NCI-H1436 treated with DMSO at 0.1 percent for 48 hours (cell line): ENCODE measurements around the gene RIOK3.
"Not testable (repeated sequence)": the region's sequence is repeated elsewhere in the genome, so short reads cannot be mapped to it uniquely, and the experiment has no call there.

Experiments used
- DNase-seq: peaks from one replicate; lab custom pipeline; 2025; lab: John Stamatoyannopoulos, UW

RIOK3 gene

DNA sequence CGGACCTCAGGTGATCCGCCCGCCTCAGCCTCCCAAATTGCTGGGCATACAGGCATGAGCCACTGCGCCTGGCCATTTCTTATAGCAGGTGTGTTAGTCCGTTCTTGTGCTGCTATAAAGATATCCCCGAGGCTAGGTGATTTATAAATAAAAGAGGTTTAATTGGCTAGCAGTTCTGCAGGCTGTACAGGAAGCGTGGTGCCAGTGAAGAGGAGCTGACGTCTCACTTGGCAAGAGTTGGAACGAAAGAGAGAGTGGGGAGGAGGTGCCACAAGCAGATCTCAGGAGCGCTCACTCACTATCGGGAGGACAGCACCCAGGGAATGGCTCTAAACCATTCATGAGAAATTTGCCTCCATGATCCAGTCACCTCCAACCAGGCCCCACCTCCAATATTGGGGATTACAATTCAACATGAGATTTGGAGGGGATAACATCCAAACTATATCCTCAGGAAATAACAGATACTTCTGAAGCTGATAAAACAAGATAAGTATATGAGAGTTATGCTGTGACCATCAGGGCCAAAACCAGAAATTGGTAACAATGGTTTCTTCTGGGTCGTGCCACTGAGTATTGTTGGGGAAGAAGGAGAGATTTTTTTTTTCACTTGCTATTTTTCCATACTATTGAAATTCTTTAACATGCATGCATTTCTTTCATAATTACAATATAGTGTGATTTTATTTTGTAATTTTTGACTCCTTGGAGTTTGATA is 42.8 kb downstream of the RIOK3 start:
- DNase-seq = peak; percentile 78

DNA sequence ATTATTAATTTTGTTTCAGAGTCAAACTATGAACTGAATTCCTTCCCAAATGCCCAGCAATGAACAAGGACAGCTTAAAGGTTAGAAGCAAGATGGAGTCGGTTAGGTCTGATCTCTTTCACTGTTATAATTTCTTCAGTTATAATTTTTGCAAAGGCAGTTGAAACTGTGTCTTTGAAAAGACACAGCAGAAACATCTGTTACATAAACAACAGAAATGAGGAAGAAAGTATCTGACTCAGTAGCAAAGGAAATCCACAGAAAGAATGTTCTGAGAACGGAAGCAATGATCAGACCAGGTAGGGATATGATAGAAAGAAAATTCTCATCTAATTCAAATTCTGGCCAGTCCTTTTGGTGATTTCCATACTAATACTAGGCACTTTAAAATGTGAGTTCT is 45.0 kb downstream of the RIOK3 start:
- DNase-seq = no peak

DNA sequence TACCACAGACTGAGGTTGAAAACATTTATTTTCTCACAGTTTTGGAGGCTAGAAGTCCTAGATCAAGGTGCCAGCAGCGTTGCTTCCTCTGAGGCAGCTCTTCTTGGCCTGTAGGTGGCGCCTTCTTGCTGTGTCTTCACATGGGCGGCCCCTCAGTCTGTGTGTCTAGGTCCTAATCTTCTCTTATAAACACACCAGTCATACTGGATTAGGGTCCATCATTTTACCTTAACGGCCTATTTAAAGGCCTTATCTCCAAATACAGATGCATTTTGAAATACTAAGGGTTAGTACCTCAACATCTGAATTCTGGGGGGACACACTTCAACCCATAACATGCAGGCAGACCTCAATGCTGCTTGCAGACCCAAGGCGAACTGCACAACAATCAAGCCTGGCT is 45.8 kb downstream of the RIOK3 start:
- peak; percentile 1 for DNase-seq

DNA sequence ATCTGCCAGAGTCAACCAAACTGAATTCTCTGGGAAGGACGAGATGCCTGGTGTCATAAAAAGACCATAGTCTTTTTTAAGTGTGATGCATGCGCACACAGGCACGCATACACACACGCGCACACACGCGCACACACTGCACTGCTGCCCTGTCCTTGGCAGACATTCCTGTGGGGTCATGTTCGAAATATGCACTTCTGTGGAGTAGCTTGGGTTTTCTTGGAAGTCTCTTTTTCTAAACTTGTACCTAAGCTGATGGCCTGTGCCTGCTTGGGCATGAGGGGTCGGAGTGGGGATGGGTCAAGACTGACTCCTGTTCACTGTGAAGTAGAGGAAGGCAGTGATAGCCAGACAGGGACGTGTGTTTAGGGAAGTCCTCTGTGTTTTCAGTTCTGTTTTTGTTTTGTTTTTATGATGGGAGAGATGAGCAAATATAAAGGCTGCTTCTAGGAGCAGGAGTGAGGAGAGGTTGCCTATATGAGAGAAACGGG is 46.2 kb downstream of the RIOK3 start:
- DNase-seq = no peak

DNA sequence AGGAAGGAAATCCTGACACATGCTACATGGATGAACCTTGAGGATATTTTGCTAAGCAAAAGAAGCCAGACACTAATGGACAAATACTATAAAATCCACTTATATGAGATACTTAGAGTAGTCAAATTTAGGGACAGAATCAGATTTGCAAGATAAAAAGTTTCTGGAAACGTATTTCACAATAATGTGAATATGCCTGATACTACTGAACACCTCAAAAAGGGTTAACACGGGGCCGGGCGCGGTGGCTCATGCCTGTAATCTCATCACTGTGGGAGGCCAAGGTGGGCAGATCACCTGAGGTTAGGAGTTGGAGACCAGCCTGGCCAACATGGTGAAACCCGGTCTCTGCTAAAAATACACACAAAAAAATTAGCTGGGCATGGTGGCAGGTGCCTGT is 48.5 kb downstream of the RIOK3 start:
- DNase-seq = no peak

DNA sequence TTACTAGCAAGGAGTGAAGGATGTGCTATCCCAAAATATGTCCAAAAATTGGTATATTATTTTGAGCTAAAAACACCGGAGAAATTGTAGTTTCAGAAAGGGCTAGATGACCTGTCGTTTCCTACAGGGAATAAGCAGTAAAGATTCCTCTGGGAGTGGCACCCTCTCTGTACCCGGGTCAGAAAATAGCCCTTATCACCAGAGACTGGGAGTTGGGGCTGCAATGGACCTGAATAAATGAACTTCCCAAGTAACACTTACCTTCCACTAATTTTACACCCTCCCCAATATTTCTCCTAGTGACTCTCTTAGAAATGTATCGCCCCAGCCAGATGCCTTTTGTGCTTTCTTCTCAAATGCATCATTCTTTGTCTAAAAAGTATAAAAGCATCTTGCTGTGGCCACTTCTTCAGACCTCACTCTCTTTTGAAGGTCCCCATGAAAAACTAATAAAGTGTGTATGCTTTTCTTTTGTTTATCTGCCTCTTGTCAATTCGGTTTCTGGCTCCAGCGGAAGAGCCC is 49.5 kb downstream of the RIOK3 start:
- no peak for DNase-seq

DNA sequence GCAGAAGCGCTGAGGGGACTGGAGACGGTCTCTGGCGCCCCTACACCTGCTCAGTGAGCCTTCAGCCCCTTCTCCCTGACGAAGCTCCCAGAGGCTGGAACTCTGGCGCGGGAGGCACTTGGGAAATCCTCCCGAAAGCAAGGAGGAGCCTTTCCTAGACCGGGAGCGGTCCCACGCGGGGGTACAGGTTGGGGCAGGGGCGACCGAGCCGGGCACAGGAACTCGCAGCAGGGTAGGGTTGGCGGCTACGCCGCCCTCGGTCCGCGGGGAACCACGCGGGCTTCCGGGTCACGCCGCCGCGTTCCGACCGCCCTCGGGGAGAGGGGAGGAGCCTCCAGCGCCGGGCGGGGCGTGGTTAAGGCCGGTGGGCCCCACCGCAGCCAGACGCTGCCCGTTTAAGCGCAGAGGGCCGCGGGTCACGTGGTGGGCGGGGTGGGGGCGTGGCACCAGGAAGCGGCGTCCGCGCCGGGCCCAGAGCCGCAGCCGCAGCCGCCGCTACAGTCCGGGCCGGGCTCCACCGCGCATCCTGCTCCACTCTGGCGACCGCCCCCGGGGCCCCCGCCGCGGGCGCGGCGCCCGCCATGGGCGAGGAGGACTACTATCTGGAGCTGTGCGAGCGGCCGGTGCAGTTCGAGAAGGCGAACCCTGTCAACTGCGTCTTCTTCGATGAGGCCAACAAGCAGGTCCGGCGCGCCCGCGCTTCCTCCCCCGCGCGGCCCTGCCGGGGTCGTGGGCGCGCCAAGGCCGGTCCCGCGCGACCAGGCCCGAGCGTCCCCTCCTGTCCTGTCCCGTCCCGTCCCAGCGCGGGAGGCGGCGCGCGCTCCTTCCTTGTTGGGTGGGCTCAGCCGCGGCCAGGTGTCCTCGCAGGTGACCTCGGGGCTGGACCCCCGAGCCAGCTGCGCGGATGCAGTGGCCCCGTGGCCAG is 50.2 kb downstream of the RIOK3 start, which contains the start of gene RMC1:
TSS of gene RMC1 (plus strand) at position 474 of the 925 bp plus-strand sequence. CDS start at position 582, 108 bp downstream.
- peak; percentile 30 for DNase-seq

DNA sequence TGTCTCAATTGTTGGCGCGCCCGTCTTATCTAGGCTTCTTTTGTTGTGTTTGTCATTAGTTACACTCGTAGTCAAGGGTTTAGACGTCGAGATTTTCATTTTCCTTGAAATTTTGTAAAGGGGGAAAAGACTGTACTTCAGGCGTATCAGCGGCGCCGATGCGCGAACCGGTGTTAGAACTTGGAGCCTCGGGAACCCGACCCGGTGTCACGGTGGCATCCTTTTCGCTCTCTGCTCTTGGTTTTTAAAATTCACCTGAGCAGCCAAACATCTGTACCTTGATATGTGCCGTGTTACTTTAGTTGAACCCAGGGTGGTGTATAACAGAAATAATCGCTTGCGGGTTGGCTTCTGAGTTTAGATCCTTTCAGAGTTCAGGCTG is 50.9 kb downstream of the RIOK3 start:
- DNase-seq = no peak

DNA sequence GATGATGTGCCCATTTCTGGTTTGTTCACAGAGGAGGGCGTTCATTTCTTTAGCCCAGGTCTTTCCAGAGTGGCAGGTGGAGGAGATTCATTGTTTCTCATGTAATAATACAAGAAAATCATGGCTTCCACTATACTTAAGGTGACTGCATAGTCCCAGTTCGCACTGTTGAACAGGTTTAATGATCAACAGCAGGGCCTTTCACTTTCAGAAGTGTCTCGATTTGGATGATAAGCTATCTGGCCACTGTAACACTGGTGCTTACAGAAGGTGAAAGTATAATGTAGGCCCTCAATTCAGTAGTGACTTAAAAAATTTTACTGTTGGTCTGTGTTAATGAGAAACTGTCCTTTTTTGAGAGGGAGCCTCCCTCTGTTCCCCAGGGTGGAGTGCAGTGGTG is 51.6 kb downstream of the RIOK3 start:
- DNase-seq = no peak

DNA sequence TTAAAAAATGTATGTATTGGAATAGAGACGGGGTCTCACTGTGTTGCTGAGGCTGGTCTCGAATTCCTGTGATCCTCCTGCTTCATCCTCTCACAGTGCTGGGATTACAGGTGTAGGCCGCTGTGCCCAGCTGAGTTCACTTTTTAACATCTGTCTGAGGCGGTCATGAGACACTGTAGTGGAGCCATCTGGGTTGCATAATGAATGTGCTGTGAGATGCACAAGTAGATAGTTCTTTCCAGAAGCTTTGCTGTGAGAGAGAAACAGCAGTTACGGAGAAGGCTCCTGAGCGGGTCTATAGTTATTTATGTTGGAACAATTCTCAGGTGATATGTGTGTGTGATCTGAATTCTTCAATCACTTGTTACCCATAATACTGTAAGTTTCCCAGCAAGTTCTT is 53.3 kb downstream of the RIOK3 start:
- no peak for DNase-seq

DNA sequence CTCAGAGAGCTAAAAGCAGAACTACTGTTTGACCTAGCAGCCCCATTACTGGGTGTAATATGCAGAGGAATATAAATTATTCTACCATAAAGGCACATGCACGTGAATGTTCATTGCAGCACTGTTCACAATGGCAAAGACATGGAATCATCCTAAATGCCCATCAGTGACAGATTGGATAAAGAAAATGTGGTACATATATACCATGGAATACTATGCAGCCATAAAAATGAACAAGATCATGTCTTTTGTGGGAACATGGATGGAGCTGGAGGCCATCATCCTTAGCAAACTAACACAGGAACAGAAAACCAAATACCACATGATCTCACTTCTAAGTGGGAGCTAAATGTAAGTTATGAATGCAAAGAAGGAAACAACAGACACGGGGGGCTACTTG is 57.8 kb downstream of the RIOK3 start:
- not testable (repeated sequence) for DNase-seq

DNA sequence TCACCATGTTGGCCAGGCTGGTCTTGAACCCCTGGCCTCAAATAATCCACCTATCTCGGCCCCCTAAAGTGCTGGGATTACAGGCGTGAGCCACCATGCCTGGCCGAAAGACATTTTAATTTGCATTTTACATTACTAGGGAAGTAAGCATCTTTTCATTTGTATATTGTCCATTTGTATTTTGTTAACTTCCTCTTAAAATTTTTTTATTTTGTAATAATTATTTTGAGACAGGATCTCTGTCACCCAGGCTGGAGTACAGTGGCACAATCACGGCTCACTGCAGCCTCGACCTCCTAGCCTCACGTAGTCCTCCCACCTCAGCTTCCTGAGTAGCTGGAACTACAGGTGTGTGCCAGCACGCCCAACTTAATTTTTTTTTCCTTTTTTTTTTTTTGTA is 59.1 kb downstream of the RIOK3 start:
- not testable (repeated sequence) for DNase-seq

DNA sequence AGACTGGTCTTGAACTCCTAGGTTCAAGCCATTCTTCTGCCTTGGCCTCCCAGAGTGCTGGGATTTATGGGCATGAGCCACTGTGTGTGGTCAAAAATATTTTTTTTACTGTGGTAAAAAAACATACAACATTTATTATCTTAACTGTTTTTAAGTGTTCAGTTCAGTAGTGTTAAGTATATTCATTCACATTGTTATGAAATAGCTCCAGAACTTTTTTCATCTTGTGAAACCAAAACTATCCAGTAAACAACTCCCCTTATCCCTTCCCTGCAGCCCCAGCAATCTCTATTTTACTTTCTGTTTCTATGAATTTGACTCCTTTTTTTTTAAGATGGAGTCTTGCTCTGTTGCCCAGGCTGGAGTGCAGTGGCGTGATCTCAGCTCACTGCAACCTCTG is 59.6 kb downstream of the RIOK3 start:
- DNase-seq = no peak

DNA sequence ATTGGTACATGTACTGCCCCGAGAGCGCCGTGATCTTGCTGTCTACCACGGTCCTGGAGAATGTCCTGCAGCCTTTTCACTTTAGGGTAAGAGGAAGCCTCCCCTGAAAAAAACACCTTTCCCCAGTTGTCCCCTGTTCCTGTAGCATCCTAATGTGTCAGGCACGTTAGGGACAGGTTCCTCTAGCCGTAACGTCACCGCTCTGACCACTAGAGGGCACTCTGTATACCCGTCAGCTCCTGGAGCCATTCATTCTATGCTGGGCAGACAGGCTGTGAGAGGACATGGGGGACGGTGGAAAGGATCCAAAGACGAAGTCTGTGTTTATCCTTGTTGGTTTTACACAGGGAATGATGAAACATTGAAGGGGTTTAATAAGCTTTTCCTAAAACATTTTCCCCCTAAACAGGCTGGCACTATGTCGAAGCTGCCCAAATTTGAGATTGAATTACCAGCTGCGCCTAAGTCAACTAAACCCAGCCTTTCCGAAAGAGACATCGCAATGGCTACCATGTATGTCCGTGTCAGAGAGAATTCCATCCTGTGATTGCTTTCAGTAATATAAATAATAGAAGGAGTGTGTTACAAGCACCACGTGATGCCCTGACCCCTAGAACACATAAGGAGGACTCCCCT is 62.9 kb downstream of the RIOK3 start:
- peak; percentile 45 for DNase-seq

DNA sequence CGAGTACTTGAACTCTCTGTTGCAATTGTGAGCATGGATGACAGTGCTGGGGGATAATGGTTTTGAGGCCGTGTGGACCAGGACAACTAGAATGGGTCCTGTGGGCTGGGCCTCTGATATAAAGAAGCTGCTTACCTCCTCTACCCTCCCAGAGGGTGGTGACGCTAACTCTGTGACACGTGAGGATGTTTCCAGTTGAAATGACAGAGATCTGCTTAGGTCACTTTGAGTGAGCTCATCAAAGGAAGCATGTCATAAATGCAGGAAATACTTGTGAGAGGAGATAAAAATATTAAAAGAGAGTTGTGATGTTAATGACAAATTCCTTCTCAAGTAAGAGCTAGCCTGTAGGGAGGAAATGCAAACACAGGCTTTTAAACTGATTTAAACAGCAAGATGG is 66.6 kb downstream of the RIOK3 start:
- no peak for DNase-seq

DNA sequence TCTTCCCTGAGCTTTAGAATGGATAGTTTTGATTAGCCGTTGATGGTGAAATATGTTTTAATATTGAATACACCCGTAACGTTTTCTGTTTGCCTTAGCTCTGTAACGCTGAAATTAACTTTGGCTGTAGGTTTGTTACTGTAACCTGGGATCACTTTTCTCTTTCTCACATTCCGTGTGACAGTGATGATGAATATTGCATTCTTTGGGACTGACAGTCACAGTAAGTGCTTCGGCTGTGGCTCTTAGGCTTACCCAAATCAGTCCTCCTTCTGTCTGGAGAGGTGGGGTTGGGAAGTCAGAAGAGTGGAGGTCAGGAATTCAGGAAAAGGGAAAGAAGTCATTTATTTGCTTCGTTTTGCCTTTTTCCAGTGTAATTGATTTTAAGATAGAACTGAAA is 68.2 kb downstream of the RIOK3 start:
- no peak for DNase-seq

DNA sequence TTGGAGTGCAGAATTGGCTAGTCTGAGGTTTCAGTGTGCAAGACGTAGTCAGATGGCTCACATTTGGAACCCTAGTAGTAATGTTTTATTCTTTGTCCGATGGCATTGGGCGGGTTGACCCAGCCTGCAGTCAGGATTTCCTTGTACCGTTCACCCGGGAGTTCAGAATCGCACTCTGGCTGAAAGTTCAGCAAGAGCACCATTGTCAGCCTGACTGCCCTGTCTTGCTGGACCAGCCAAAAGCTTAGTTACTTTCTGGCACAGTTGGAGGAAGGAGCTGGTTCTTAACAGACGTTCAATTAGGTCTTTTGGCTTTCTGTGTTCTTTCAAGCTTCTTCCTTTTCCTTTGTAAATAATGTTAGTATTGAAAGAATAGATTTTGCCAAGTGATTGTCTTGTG is 68.8 kb downstream of the RIOK3 start:
- no peak for DNase-seq

DNA sequence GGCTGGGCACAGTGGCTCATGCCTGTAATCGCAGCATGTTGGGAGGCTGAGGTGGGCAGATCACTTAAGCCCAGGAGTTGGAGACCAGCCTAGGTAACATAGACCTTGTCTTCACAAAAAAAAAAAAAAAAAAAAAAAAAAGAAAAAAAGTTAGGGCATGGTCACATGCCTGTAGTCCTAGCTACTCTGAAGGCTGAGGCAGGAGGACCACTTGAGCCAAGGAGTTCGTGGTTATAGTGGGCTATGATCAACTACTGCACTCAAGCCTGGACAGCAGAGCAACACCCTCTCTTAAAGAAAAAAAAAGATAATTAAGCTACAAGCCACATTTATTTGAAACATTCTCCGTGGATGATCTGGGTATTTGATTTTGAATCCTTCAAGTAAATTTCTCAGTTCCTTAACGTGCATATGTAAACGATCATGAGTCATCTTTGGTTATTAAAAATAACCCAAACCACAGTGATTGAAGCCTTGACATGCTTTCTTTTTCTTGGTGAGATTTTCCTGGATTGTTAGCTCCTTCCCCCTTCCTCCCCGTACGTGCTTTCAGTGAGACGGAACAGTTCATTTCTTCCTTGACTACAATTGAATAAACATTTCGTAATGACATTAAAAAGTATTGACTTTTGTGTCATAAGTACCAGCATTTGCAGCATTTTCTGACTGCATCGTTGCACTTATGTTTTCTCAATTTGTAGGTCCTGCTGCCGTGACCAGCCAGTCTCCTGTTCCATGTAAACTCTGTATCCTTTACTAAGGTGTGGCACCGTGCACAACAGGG is 70.5 kb downstream of the RIOK3 start:
- no peak for DNase-seq

DNA sequence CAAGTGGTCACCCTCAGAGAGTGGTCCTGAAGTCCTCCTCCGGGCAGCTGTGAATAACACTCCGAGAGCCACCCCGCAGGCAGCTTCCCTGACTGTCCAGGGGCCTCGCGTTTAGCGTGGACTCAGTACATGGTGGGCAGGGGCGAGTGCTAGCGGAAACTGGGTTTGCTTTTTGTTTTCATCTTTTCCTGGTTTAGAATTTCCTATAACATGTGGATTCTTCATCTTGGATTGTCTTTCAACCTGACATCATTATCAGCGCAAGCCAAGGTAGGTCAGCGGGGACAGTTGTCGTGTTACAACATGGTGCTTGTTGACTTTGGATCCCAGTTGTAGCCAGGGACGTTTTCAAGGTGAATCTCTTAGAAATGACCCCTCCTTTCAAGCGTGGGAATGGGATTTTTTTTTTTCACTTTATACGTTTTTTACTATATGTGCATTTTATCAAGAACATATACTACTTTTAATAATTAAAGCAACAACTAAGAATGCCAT is 71.2 kb downstream of the RIOK3 start:
- DNase-seq = no peak

DNA sequence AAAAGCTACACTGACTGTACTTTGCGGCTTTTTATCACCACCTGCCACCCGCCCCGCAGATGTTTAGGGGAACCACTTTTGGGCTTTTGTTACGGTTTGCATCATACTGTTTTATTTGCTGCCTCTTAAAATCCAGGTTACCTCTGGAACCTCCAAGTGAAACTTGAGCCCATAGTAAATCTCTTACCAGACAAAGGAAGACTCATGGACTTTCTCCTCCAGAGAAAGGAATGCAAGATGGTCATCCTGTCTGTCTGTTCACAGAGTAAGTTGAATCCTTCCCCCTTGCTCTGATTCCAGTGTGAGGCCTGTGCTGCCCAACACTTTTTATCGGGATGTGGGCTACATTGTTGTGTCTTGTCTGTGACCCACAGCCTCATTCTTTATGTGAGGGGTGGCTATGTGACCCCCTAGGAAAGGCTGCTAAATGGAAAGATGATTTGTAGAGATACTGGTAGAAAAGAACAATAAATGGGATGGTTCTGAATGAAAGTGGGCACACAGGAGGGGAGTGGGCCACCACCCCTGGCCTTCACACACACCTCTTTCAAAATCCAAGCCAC is 73.5 kb downstream of the RIOK3 start:
- DNase-seq = no peak
